ENCODE measurements around the gene CRHR1.

Gene CRHR1

DNA sequence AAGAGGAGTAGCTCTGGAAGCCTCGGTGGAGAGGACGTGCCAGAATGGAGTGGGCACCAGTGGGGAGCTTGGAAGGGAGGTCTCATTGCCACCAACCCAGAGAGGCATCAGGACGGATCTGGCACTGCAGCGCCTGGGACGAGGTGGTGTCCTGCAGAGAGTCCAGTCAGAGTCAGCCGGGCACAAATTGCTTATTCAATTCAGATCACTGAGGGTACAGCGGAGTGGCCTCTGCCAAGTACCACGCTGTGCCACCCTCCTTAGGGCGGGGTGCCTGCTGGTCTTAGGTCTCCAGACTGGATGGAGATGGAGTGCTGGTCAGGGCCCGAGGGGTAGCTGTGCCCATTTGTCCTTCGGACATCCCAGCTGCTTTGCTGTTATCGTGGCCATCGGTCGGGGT, 41.7 kb downstream of the CRHR1 start:
- TF ChIP-seq, protein P1, sequence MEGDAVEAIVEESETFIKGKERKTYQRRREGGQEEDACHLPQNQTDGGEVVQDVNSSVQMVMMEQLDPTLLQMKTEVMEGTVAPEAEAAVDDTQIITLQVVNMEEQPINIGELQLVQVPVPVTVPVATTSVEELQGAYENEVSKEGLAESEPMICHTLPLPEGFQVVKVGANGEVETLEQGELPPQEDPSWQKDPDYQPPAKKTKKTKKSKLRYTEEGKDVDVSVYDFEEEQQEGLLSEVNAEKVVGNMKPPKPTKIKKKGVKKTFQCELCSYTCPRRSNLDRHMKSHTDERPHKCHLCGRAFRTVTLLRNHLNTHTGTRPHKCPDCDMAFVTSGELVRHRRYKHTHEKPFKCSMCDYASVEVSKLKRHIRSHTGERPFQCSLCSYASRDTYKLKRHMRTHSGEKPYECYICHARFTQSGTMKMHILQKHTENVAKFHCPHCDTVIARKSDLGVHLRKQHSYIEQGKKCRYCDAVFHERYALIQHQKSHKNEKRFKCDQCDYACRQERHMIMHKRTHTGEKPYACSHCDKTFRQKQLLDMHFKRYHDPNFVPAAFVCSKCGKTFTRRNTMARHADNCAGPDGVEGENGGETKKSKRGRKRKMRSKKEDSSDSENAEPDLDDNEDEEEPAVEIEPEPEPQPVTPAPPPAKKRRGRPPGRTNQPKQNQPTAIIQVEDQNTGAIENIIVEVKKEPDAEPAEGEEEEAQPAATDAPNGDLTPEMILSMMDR (conservative IDR thresholded peaks at IDR 0.05), result no peak
- TF ChIP-seq ZFX (IDR thresholded peaks at IDR 0.05), result no peak
- H3K27ac ChIP-seq, result no peak overlapping the region

- no peak overlapping the region for H3K27ac ChIP-seq
- TF ChIP-seq, protein P1 (conservative IDR thresholded peaks at IDR 0.05), result no peak
- TF ChIP-seq ZFX (IDR thresholded peaks at IDR 0.05), result no peak
Measured at GRCh38 chr17:45826919-45827588, 42.9 kb downstream of the CRHR1 start.

DNA sequence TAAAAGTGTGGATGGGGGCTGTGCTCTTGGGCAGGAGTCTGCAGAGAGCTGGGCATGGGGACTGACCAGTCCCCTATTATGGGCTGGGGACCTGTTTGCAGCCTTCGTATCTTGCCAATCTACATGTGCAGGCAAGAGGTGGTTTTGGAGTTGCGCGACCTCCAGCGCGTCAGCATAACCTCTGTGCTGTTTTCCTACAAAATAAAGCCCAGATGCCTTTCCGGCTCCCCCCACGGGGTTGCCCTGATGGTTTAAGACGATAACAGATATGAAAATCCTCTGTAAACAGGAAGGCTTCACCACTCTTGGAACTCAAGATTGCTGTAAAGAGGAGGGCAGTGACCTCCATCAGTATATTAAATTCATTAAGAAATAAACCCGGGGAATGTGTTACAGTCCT, 44.1 kb downstream of the CRHR1 start:
- TF ChIP-seq, protein P1 (conservative IDR thresholded peaks at IDR 0.05), result no peak
- no peak for TF ChIP-seq ZFX (IDR thresholded peaks at IDR 0.05)
- no peak overlapping the region for H3K27ac ChIP-seq

DNA sequence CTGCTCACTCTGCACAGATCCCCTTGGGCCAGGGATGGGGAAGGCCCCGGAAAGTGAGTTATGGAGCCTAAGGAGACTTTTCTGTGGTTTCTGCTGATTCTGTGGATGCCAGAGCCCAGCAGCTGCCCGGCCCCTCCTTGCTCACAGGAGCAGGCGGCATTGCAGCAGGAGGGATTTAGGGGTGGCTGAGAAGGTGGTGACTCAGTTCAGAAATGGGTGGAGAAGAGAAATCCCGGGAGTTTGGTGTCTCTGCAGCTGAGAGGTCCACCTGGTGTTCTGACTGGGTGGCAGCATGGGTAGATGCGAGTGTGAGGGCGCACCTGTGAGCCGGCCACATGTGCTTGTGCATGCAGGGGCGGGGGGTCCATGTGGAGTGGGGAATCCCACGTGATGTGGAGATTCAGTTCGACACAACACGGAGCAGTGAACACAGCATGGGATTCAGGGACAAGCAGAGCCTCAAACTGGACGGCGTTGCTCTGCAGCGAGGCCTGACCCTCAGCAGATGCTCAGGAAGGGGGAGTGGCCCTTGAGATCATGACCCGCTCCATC, 44.5 kb downstream of the CRHR1 start:
- H3K27ac ChIP-seq, result no peak overlapping the region
- TF ChIP-seq, protein P1 (conservative IDR thresholded peaks at IDR 0.05), result no peak
- no peak for TF ChIP-seq ZFX (IDR thresholded peaks at IDR 0.05)

DNA sequence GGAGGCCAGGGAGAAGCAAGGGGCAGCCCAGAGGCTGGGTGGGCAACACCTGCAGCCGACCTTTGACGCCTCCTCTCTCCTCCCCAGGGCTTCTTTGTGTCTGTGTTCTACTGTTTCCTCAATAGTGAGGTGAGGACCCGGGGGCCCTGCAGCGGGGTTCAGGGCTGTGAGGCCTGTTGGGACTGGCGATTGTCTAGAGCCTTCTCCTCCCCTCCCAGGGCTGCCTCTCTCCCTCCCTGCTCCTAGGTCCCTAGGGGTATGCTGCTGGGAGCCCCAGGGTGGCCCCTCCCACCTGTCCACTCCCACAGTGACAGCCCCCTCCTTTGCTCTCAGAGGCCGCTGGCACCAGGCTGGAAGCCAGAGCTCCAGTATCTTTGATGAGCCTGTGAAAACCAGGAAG, 49.8 kb downstream of the CRHR1 start:
- H3K27ac ChIP-seq, result no peak overlapping the region
- no peak for TF ChIP-seq ZFX (IDR thresholded peaks at IDR 0.05)
- TF ChIP-seq, protein P1 (conservative IDR thresholded peaks at IDR 0.05), result no peak

- TF ChIP-seq ZFX (IDR thresholded peaks at IDR 0.05), result no peak
- TF ChIP-seq, protein P1 (conservative IDR thresholded peaks at IDR 0.05), result no peak
- no peak overlapping the region for H3K27ac ChIP-seq
Measured at GRCh38 chr17:45834471-45835396, 50.6 kb downstream of the CRHR1 start.

- H3K27ac ChIP-seq, result no peak overlapping the region
- no peak for TF ChIP-seq ZFX (IDR thresholded peaks at IDR 0.05)
- TF ChIP-seq, protein P1 (conservative IDR thresholded peaks at IDR 0.05), result no peak
Measured at GRCh38 chr17:45835481-45835880, 51.4 kb downstream of the CRHR1 start.

Measured in C4-2B (cell line).